Measurements from ENCODE around the gene PLEKHM2.

DNA sequence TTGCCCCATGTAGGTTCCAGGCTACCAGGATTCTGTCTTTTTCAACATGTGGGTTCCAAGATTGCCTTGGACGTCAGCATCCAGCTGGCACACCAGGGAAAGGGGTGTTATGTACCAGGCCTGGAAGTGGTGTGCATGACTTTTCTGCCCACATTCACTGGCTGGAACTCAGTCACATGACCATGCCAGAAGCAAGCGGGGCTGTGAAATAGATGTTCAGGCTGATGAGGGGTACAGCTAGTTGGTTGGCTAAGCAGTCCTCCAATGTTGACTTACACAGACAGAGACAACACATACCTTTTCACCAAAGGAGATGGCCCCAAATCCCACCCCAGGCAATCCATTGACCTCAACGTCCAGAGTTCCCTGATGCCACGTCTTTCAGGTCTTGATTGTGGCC lies 14.3 kb upstream of the PLEKHM2 start:
- TF ChIP-seq, protein P1, sequence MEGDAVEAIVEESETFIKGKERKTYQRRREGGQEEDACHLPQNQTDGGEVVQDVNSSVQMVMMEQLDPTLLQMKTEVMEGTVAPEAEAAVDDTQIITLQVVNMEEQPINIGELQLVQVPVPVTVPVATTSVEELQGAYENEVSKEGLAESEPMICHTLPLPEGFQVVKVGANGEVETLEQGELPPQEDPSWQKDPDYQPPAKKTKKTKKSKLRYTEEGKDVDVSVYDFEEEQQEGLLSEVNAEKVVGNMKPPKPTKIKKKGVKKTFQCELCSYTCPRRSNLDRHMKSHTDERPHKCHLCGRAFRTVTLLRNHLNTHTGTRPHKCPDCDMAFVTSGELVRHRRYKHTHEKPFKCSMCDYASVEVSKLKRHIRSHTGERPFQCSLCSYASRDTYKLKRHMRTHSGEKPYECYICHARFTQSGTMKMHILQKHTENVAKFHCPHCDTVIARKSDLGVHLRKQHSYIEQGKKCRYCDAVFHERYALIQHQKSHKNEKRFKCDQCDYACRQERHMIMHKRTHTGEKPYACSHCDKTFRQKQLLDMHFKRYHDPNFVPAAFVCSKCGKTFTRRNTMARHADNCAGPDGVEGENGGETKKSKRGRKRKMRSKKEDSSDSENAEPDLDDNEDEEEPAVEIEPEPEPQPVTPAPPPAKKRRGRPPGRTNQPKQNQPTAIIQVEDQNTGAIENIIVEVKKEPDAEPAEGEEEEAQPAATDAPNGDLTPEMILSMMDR (IDR thresholded peaks at IDR 0.05), result no peak
- TF ChIP-seq POLR2A (IDR thresholded peaks at IDR 0.05), result no peak

Data from lower leg skin (tissue), 3 donors.